Measurements from ENCODE around the gene ADNP2.

The ADNP2 gene

GRCh38 chr18:80168346-80168745, 59.3 kb downstream of the ADNP2 start:
- TF ChIP-seq CTCF (IDR thresholded peaks at IDR 0.05; ENCODE audit: borderline replicate concordance, insufficient read depth, low read depth, low read length): no peak
- H3K4me3 ChIP-seq (ENCODE audit: low read depth, low read length): no peak overlapping the region

- no peak overlapping the region for H3K4me3 ChIP-seq (ENCODE audit: low read depth, low read length)
- TF ChIP-seq CTCF (IDR thresholded peaks at IDR 0.05; ENCODE audit: borderline replicate concordance, insufficient read depth, low read depth, low read length): no peak
These were observed 59.9 kb downstream of the ADNP2 start for GRCh38 chr18:80168982-80169381.

- H3K4me3 ChIP-seq (ENCODE audit: low read depth, low read length): no peak overlapping the region
- no peak for TF ChIP-seq CTCF (IDR thresholded peaks at IDR 0.05; ENCODE audit: borderline replicate concordance, insufficient read depth, low read depth, low read length)
These were observed 60.5 kb downstream of the ADNP2 start for GRCh38 chr18:80169607-80170006.

GRCh38 chr18:80170395-80171053, 61.5 kb downstream of the ADNP2 start:
- no peak overlapping the region for H3K4me3 ChIP-seq (ENCODE audit: low read depth, low read length)
- no peak for TF ChIP-seq CTCF (IDR thresholded peaks at IDR 0.05; ENCODE audit: borderline replicate concordance, insufficient read depth, low read depth, low read length)

- no peak overlapping the region for H3K4me3 ChIP-seq (ENCODE audit: low read depth, low read length)
- TF ChIP-seq CTCF (IDR thresholded peaks at IDR 0.05; ENCODE audit: borderline replicate concordance, insufficient read depth, low read depth, low read length): peak; percentile 90
These were observed 62.2 kb downstream of the ADNP2 start for GRCh38 chr18:80171054-80171872.

GRCh38 chr18:80172056-80172455, 63.0 kb downstream of the ADNP2 start:
- no peak for TF ChIP-seq CTCF (IDR thresholded peaks at IDR 0.05; ENCODE audit: borderline replicate concordance, insufficient read depth, low read depth, low read length)
- H3K4me3 ChIP-seq (ENCODE audit: low read depth, low read length): no peak overlapping the region

GRCh38 chr18:80173060-80173459, 64.0 kb downstream of the ADNP2 start:
- no peak overlapping the region for H3K4me3 ChIP-seq (ENCODE audit: low read depth, low read length)
- TF ChIP-seq CTCF (IDR thresholded peaks at IDR 0.05; ENCODE audit: borderline replicate concordance, insufficient read depth, low read depth, low read length): no peak
